Measurements from ENCODE around the gene SCTR.
A peak's percentile ranks its signal among the peaks of the same experiment; 100 is the strongest.

SCTR gene

GRCh38 chr2:119523952-119524694 lies at the start of gene SCTR:
TSS of gene SCTR (minus strand) at chr2:119524483. CDS start at chr2:119524226, 257 bp downstream.
- DNase-seq = no peak

GRCh38 chr2:119567292-119567691 lies 43.0 kb upstream of the SCTR start:
- no peak for DNase-seq

GRCh38 chr2:119565481-119565880 lies 41.2 kb upstream of the SCTR start:
- DNase-seq = no peak

GRCh38 chr2:119553687-119554344 lies 29.5 kb upstream of the SCTR start:
- DNase-seq = no peak

GRCh38 chr2:119552902-119553301 lies 28.6 kb upstream of the SCTR start:
- no peak for DNase-seq

GRCh38 chr2:119550856-119551255 lies 26.6 kb upstream of the SCTR start:
- DNase-seq = no peak

- DNase-seq = no peak
These were observed 26.1 kb upstream of the SCTR start for GRCh38 chr2:119550346-119550745.

GRCh38 chr2:119549241-119549640 lies 25.0 kb upstream of the SCTR start:
- no peak for DNase-seq

- no peak for DNase-seq
These were observed 24.3 kb upstream of the SCTR start for GRCh38 chr2:119548516-119549120.

- no peak for DNase-seq
These were observed 22.1 kb upstream of the SCTR start for GRCh38 chr2:119546447-119546767.

- DNase-seq = no peak
These were observed 21.6 kb upstream of the SCTR start for GRCh38 chr2:119545754-119546446.

GRCh38 chr2:119544939-119545475 lies 20.7 kb upstream of the SCTR start:
- DNase-seq = no peak

GRCh38 chr2:119544075-119544938 lies 20.0 kb upstream of the SCTR start, which contains the start of gene CFAP221:
TSS of gene CFAP221 (plus strand) at chr2:119544449. CDS start at chr2:119546132, 1,683 bp downstream.
- DNase-seq = peak in 1 of 2 donors; percentile 25

- DNase-seq = no peak
These were observed 17.2 kb upstream of the SCTR start for GRCh38 chr2:119541476-119541875.

GRCh38 chr2:119537792-119538191 lies 13.5 kb upstream of the SCTR start:
- no peak for DNase-seq

GRCh38 chr2:119536707-119537106 lies 12.4 kb upstream of the SCTR start:
- DNase-seq = no peak

GRCh38 chr2:119536211-119536610 lies 11.9 kb upstream of the SCTR start:
- no peak for DNase-seq

GRCh38 chr2:119533560-119533959 lies 9.3 kb upstream of the SCTR start:
- no peak for DNase-seq

- no peak for DNase-seq
These were observed 7.0 kb upstream of the SCTR start for GRCh38 chr2:119531292-119531691.

GRCh38 chr2:119527999-119528398 lies 3.7 kb upstream of the SCTR start:
- no peak for DNase-seq

GRCh38 chr2:119525614-119526013 lies 1.3 kb upstream of the SCTR start:
- no peak for DNase-seq

GRCh38 chr2:119523383-119523951 lies 816 bp downstream of the SCTR start:
- DNase-seq = no peak

Data from CD4-positive, alpha-beta T cell treated with Interleukin-4 for 1 hour (primary cell).